ENCODE data around the gene FOXO6.

Gene FOXO6

GRCh38 chr1:41341772-41342562, 19.3 kb upstream of the FOXO6 start:
- peak; percentile 80 for DNase-seq (ENCODE audit: low read depth)
- TF ChIP-seq MYC (IDR thresholded peaks at IDR 0.05; ENCODE audit: low read depth, low read length) (peak; percentile 43; the same call in 1 of the 2 replicates), MAX (IDR thresholded peaks at IDR 0.05; ENCODE audit: low read depth, low read length) (peak; percentile 29; the same call in 1 of the 2 replicates), POLR2A (IDR thresholded peaks at IDR 0.05; ENCODE audit: extremely low read depth, insufficient read length) (no peak), CTCF (IDR thresholded peaks at IDR 0.05; ENCODE audit: low read depth, low read length) (no peak)
- H3K4me3 ChIP-seq (ENCODE audit: low read depth, low read length) = no peak overlapping the region

- TF ChIP-seq CTCF (IDR thresholded peaks at IDR 0.05; ENCODE audit: low read depth, low read length) (no peak), POLR2A (IDR thresholded peaks at IDR 0.05; ENCODE audit: extremely low read depth, insufficient read length) (no peak), MAX (IDR thresholded peaks at IDR 0.05; ENCODE audit: low read depth, low read length) (no peak), MYC (IDR thresholded peaks at IDR 0.05; ENCODE audit: low read depth, low read length) (no peak)
- H3K4me3 ChIP-seq (ENCODE audit: low read depth, low read length) = no peak overlapping the region
- DNase-seq (ENCODE audit: low read depth) = peak; percentile 18
These were observed 18.4 kb upstream of the FOXO6 start for GRCh38 chr1:41342774-41343355.

- H3K4me3 ChIP-seq (ENCODE audit: low read depth, low read length) = no peak overlapping the region
- DNase-seq (ENCODE audit: low read depth) = peak; percentile 30
- TF ChIP-seq POLR2A (IDR thresholded peaks at IDR 0.05; ENCODE audit: extremely low read depth, insufficient read length) (no peak), MYC (IDR thresholded peaks at IDR 0.05; ENCODE audit: low read depth, low read length) (no peak), MAX (IDR thresholded peaks at IDR 0.05; ENCODE audit: low read depth, low read length) (no peak), CTCF (IDR thresholded peaks at IDR 0.05; ENCODE audit: low read depth, low read length) (no peak)
These were observed 17.2 kb upstream of the FOXO6 start for GRCh38 chr1:41343790-41344699.

- no peak for DNase-seq (ENCODE audit: low read depth)
- H3K4me3 ChIP-seq (ENCODE audit: low read depth, low read length) = no peak overlapping the region
- TF ChIP-seq MAX (IDR thresholded peaks at IDR 0.05; ENCODE audit: low read depth, low read length) (no peak), CTCF (IDR thresholded peaks at IDR 0.05; ENCODE audit: low read depth, low read length) (no peak), POLR2A (IDR thresholded peaks at IDR 0.05; ENCODE audit: extremely low read depth, insufficient read length) (no peak)
These were observed 16.5 kb upstream of the FOXO6 start for GRCh38 chr1:41344708-41345159.

- TF ChIP-seq MAX (IDR thresholded peaks at IDR 0.05; ENCODE audit: low read depth, low read length) (no peak), POLR2A (IDR thresholded peaks at IDR 0.05; ENCODE audit: extremely low read depth, insufficient read length) (no peak), MYC (IDR thresholded peaks at IDR 0.05; ENCODE audit: low read depth, low read length) (no peak), CTCF (IDR thresholded peaks at IDR 0.05; ENCODE audit: low read depth, low read length) (no peak)
- no peak overlapping the region for H3K4me3 ChIP-seq (ENCODE audit: low read depth, low read length)
- no peak for DNase-seq (ENCODE audit: low read depth)
These were observed 15.7 kb upstream of the FOXO6 start for GRCh38 chr1:41345434-41346075.

Measured in NB4 (cell line).